ENCODE results near the gene BDH1.

GRCh38 chr3:197541756-197542539, 13.8 kb downstream of the BDH1 start:
- TF ChIP-seq NANOG (IDR thresholded peaks at IDR 0.05; ENCODE audit: insufficient read depth, low read depth, low read length, poor library complexity, severe bottlenecking) (peak; percentile 72), CTCF (IDR thresholded peaks at IDR 0.05; ENCODE audit: control extremely low read depth in 1 of 3, insufficient read depth in 1 of 3, low read depth in 1 of 3, low read length in 3 of 3) (no peak), MAX (IDR thresholded peaks at IDR 0.05) (peak; percentile 19; the same call in 1 of the 2 replicates), TAF1 (IDR thresholded peaks at IDR 0.05; ENCODE audit: low read depth, low read length) (peak; percentile 55; the same call in 1 of the 2 replicates), RFX5 (IDR thresholded peaks at IDR 0.05; ENCODE audit: borderline replicate concordance, low read depth, low read length) (no peak)
